NCI-H146 treated with DMSO at 0.1 percent for 48 hours (cell line): ENCODE measurements around the gene MED23.

Experiments
- DNase-seq: peaks from one replicate; lab custom pipeline; 2025; ENCODE audit not compliant: unreplicated experiment; lab: John Stamatoyannopoulos, UW

MED23 gene

DNA sequence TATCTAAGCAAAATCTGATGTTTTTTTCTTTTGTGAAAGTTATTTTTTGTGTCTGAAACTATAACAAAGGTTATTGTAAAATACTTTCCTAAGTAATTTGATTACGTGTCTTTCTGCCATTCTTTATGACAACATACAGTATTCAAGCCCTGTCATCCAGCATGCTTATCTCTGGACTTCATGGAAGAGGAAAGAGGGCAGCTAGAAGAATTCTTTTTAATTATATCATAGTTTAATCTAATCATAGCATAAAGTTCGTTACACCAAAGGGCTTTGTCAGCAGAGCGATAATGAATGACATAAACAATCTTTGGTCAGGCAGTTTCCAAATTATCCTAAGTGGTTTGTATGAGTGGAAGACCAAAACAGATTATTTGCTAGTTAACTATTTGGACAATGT, 12.5 kb upstream of the MED23 start:
- no peak for DNase-seq

- no peak for DNase-seq
Measured at GRCh38 chr6:131640100-131640499, 12.1 kb upstream of the MED23 start.

GRCh38 chr6:131638013-131638412, 10.0 kb upstream of the MED23 start:
- DNase-seq, result no peak

DNA sequence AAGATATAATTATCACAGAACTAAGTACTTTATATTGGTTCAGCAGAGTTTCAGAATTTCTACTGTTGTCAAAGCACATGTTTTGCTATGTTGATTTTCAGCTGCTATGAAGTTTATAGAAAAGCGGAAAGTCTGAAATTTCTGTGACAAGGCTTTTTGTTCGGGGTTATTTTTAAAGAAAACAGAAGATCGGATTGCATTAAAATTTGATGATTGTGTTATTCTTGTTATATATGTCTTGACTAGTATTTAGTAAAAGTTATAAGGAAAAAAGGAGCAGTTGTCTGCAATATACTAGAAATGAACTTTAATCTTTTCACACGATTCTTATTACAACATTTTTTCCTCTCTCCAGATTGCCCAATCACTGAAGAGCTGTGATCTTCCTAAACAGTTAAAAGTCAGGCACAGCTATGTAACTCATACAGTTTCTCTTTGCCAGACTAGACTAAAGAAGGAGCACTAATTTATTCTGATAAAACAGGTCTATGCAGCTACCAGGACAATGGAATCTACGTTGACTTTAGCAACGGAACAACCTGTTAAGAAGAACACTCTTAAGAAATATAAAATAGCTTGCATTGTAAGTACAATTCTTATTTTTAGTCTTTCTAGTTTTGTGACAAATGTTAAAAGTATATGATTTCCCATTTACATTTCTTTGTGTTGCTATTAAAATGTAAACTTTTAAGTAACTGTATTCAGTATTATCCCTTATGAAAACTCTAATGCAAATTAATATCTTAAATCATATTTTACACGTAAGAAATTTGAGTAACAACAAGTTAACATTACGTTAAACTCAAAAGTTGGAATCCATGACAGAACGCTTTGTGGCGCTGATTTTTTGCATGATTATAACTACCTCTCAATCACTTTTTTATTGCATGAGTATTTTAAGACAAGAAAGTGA, 9.1 kb upstream of the MED23 start, which contains the start of gene ENPP3:
ENPP3 (plus strand) TSS at position 423 of the 913 bp plus-strand sequence; CDS start at position 506, 83 bp downstream.
- no peak for DNase-seq

GRCh38 chr6:131635384-131636340, 7.6 kb upstream of the MED23 start:
- DNase-seq, result no peak

GRCh38 chr6:131631625-131632289, 3.7 kb upstream of the MED23 start:
- no peak for DNase-seq

- DNase-seq, result no peak
Measured at GRCh38 chr6:131629651-131630050, 1.6 kb upstream of the MED23 start.

- no peak for DNase-seq
Measured at GRCh38 chr6:131628726-131629125, 684 bp upstream of the MED23 start.

GRCh38 chr6:131615275-131615674, 12.8 kb downstream of the MED23 start:
- no peak for DNase-seq

DNA sequence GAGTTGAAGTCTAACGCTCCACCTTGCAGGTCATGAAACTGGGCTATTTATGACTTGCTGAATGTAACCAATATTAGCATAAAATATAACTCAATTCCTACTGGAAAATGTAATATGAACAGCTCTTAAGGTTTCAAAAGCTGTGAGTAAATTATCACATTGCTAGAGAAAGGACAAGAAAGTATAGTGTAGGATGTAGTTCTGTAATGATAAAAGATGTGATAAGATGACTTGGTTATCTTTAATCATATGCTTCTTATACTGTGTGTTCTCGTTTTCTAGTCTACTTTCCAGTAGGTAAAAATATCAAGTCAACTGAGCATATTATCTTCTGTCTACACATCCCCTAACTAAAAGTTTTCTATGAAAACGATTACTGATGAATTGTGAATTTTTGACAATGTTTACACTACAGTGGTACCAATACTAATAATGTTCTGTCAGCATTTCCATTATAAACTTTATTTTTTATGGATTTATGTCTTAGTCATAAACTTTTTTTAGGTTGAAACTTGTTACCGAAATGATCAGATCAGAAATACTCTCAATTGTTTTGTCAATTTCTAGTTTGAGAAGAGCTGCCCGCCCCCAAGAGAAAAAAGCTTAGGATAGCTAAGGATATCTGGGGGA, 14.6 kb downstream of the MED23 start:
- DNase-seq, result no peak

- no peak for DNase-seq
Measured at GRCh38 chr6:131602781-131603312, 25.2 kb downstream of the MED23 start.

DNA sequence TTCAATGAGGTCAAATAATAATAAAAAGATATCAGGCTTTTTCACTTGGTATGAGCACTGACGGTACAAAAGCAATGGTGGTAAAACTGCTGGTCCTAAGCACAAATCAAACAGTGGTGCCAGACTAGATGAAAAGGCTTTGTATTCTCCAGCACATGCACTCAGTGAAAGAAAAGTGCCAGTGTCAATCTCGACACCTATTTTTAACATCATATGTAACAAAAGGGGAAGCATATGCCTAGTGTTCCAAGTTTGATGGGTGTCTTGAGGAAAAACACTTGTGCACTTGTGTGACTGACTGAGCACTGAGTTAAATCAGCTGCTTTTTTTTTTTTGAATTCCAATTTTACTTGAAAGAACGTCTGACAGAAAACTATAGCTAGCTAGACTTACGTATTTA, 27.3 kb downstream of the MED23 start:
- DNase-seq, result no peak

GRCh38 chr6:131597446-131597845, 30.6 kb downstream of the MED23 start:
- DNase-seq, result no peak

DNA sequence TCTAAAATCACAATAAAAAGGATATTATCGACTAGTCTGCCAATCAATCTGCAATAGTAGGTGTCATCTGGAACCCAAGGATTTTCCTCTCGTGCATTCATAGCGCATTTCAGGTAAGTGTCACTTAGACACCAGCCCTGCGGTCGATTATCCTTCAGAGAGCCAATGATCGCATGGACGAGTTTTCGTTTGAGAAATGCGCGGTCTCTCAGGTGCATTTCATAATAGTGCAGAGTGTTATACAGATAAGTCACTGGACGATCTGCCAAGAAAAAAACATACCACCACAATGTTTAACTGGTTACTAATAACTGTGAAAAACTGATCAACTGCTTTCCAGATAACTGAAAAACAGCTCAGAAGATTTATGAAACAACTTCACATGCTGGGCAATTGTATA, 34.0 kb downstream of the MED23 start:
- DNase-seq, result no peak

DNA sequence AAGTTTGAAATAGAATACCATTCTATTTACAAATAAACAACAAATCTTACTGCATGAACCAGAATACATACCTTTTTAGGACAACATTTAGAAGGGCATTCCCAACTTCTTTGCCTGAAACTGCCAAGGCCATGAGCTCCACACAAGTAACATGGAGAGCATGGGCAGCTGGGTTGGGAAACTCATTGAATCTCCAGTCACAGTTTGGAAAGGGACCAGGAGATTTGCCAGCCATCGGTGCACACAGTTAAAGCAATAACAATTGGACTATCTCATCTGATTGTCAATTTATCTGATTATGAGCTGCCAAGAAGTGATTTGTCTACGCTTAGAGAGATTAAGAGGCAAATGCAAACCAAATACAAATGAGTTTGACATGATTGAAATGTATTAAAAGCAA, 35.1 kb downstream of the MED23 start:
- no peak for DNase-seq

GRCh38 chr6:131588643-131589042, 39.4 kb downstream of the MED23 start:
- no peak for DNase-seq

GRCh38 chr6:131587909-131588308, 40.1 kb downstream of the MED23 start:
- DNase-seq, result no peak

GRCh38 chr6:131586543-131586942, 41.5 kb downstream of the MED23 start:
- no peak for DNase-seq

GRCh38 chr6:131581523-131581922, 46.5 kb downstream of the MED23 start:
- DNase-seq, result no peak

- no peak for DNase-seq
Measured at GRCh38 chr6:131575834-131576478, 52.1 kb downstream of the MED23 start.
